ENCODE measurements around the gene ARL2.
A peak's percentile ranks its signal among the peaks of the same experiment; 100 is the strongest.
"Not testable (repeated sequence)": the region's sequence is repeated elsewhere in the genome, so short reads cannot be mapped to it uniquely, and the experiment has no call there.

ARL2 gene

DNA sequence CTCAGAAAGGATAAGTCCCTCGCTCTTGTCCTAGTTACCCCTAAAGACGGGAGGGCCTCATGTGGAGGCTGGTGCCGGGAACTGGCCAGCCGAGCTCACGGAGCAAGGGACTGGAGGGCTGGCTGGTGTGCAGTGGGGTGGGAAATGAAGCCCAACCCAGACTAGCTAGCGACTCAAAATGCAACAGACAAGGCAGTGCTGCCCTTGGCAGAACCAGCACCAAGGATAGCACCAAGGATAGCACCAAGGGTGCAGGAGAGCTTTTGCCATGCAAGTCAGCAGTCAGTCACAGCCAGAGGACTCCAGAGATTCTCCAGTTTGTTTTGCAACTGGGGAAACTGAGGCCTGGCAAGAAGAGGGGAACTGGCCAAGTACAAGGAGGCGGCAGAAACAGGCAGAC, 10.7 kb upstream of the ARL2 start:
- no peaks in the 10 kb centered on the region for H3K9me3 ChIP-seq (ENCODE audit: control extremely low read depth in 1 of 5, control insufficient read depth in 4 of 5, insufficient read depth in 2 of 5, low read depth in 1 of 5, low read length in 4 of 5)
- 95% methylated on average over 5 of the region's 7 CpGs for WGBS (ENCODE audit: insufficient coverage)
- H3K4me3 ChIP-seq (ENCODE audit: control insufficient read depth in 1 of 7, extremely low read depth in 1 of 7, insufficient read depth in 4 of 7, low read depth in 2 of 7, low read length in 6 of 7), result no peak overlapping the region
- POLR2A ChIA-PET, result no interaction called here
- no peak for DNase-seq
- peaks cover 0 to 2% (median 0%) of the 10 kb centered on the region in 4 experiments for H3K4me1 ChIP-seq (ENCODE audit: control extremely low read depth in 1 of 4, control insufficient read depth in 4 of 4, insufficient read depth in 4 of 4, low read length in 3 of 4)
- H3K36me3 ChIP-seq (ENCODE audit: control insufficient read depth in 4 of 4, insufficient read depth in 4 of 4, low read length in 3 of 4), result no peaks in the 10 kb centered on the region
- H3K27me3 ChIP-seq (replicated peaks in 2 of 5; ENCODE audit: control insufficient read depth in 4 of 5, insufficient read depth in 5 of 5, low read length in 4 of 5), result no peaks in the 10 kb centered on the region
- no peak overlapping the region for H3K27ac ChIP-seq (ENCODE audit: insufficient read depth in 1 of 2, low read depth in 1 of 2, low read length in 2 of 2, poor library complexity in 1 of 2, severe bottlenecking in 2 of 2)
- CTCF ChIA-PET, result interaction anchor here (2.5 kb wide), 1 partner anchor 9 kb away, joined by 11 read pairs; no protein-coding TSS in a partner anchor

DNA sequence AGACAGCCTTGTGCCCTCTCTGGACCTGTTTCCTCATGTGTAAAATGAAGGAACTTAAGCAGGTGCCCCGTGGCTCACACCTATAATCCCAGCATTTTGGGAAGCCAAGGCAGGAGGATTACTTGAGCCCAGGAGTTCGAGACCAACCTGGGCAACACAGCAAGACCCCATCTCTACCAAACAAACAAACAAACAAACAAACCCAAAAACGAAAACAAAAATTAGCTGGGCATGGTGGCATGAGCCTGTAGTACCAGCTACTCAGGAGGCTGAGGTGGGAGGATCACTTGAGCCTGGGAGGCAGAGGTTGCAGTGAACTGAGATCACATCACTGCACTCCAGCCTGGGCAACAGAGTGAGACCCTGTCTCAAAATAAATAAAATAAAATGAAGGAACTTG, 10.0 kb upstream of the ARL2 start:
- H3K9me3 ChIP-seq (ENCODE audit: control extremely low read depth in 1 of 5, control insufficient read depth in 4 of 5, insufficient read depth in 2 of 5, low read depth in 1 of 5, low read length in 4 of 5); H3K4me1 ChIP-seq (ENCODE audit: control extremely low read depth in 1 of 4, control insufficient read depth in 4 of 4, insufficient read depth in 4 of 4, low read length in 3 of 4); H3K4me3 ChIP-seq (ENCODE audit: control insufficient read depth in 1 of 7, extremely low read depth in 1 of 7, insufficient read depth in 4 of 7, low read depth in 2 of 7, low read length in 6 of 7); DNase-seq; H3K27ac ChIP-seq (ENCODE audit: insufficient read depth in 1 of 2, low read depth in 1 of 2, low read length in 2 of 2, poor library complexity in 1 of 2, severe bottlenecking in 2 of 2); H3K27me3 ChIP-seq (replicated peaks in 2 of 5; ENCODE audit: control insufficient read depth in 4 of 5, insufficient read depth in 5 of 5, low read length in 4 of 5); H3K36me3 ChIP-seq (ENCODE audit: control insufficient read depth in 4 of 4, insufficient read depth in 4 of 4, low read length in 3 of 4): not testable (repeated sequence)
- ChIA-PET POLR2A (interaction anchor here (0.9 to 1.1 kb wide), 2 partner anchors 10 to 51 kb away, joined by 3 to 5 read pairs; partner anchors contain the start of gene ARL2), CTCF (interaction anchor here (2.9 kb wide), 1 partner anchor 8 kb away, joined by 14 read pairs; the partner anchor contains the start of gene BATF2)
- WGBS (ENCODE audit: insufficient coverage), result no CpG with 5 or more reads among the region's 3 CpGs

DNA sequence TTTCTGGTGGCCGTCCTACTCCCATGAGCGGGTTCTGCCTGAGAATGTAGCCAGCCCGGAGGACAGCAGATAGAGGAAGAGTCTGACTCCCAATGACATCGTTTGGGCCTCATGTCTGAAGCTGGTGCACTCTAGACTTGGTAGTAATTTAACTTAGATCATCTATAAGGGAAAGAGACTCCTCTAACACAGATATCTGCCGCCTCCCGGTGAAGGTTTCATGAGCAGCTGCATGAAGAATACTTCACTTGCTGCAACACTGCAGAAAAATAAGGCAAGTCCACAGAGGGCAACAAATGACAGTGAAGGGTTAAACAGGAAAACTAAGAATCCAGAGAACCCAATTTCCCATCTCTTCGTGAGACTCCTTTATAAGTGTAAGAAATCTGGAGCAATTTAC, 5.9 kb upstream of the ARL2 start:
- Histone ChIP-seq H3K4me3 (ENCODE audit: control insufficient read depth in 1 of 7, extremely low read depth in 1 of 7, insufficient read depth in 4 of 7, low read depth in 2 of 7, low read length in 6 of 7) (no peak overlapping the region), H3K27me3 (replicated peaks in 2 of 5; ENCODE audit: control insufficient read depth in 4 of 5, insufficient read depth in 5 of 5, low read length in 4 of 5) (no peaks in the 10 kb centered on the region), H3K4me1 (ENCODE audit: control extremely low read depth in 1 of 4, control insufficient read depth in 4 of 4, insufficient read depth in 4 of 4, low read length in 3 of 4) (peaks cover 0 to 4% (median 3%) of the 10 kb centered on the region in 4 experiments), H3K9me3 (ENCODE audit: control extremely low read depth in 1 of 5, control insufficient read depth in 4 of 5, insufficient read depth in 2 of 5, low read depth in 1 of 5, low read length in 4 of 5) (no peaks in the 10 kb centered on the region), H3K36me3 (ENCODE audit: control insufficient read depth in 4 of 4, insufficient read depth in 4 of 4, low read length in 3 of 4) (no peaks in the 10 kb centered on the region), H3K27ac (ENCODE audit: insufficient read depth in 1 of 2, low read depth in 1 of 2, low read length in 2 of 2, poor library complexity in 1 of 2, severe bottlenecking in 2 of 2) (no peak overlapping the region)
- no peak for DNase-seq
- CTCF ChIA-PET, result interaction anchor here (0.8 to 1.4 kb wide), 4 partner anchors 9 to 75 kb away, joined by 3 to 4 read pairs (median 3); partner anchors contain the start of gene BATF2
- 100% methylated on average over 4 of the region's 7 CpGs for WGBS (ENCODE audit: insufficient coverage)
- POLR2A ChIA-PET, result no interaction called here

DNA sequence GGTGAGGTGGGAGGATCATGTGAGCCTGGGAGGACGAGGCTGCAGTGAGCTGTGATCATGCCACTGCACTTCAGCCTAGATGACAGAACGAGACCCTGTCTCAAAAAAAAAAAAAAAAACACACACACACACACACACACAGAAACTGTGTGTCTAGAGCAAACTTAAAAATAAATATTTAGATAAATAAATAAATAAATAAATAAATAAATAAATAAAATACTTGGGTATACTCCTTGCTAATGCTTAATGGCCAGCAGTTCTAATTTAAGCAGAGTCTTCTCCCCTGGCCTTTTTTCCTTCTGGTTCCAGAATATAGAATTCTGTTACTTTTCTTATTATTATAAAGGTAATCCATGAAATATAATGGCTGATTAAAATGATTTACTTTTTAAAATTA, 5.1 kb upstream of the ARL2 start:
- no peak overlapping the region for H3K27ac ChIP-seq (ENCODE audit: insufficient read depth in 1 of 2, low read depth in 1 of 2, low read length in 2 of 2, poor library complexity in 1 of 2, severe bottlenecking in 2 of 2)
- no CpG with 5 or more reads among the region's 2 CpGs for WGBS (ENCODE audit: insufficient coverage)
- no peaks in the 10 kb centered on the region for H3K9me3 ChIP-seq (ENCODE audit: control extremely low read depth in 1 of 5, control insufficient read depth in 4 of 5, insufficient read depth in 2 of 5, low read depth in 1 of 5, low read length in 4 of 5)
- peaks cover 0 to 10% (median 7%) of the 10 kb centered on the region in 4 experiments for H3K4me1 ChIP-seq (ENCODE audit: control extremely low read depth in 1 of 4, control insufficient read depth in 4 of 4, insufficient read depth in 4 of 4, low read length in 3 of 4)
- no peak for DNase-seq
- CTCF ChIA-PET, result interaction anchor here (0.6 to 1.5 kb wide), 3 partner anchors 12 to 161 kb away, joined by 3 to 4 read pairs (median 3); partner anchors contain the start of gene BATF2
- POLR2A ChIA-PET, result no interaction called here
- no peaks in the 10 kb centered on the region for H3K27me3 ChIP-seq (replicated peaks in 2 of 5; ENCODE audit: control insufficient read depth in 4 of 5, insufficient read depth in 5 of 5, low read length in 4 of 5)
- H3K4me3 ChIP-seq (ENCODE audit: control insufficient read depth in 1 of 7, extremely low read depth in 1 of 7, insufficient read depth in 4 of 7, low read depth in 2 of 7, low read length in 6 of 7), result no peak overlapping the region
- H3K36me3 ChIP-seq (ENCODE audit: control insufficient read depth in 4 of 4, insufficient read depth in 4 of 4, low read length in 3 of 4), result no peaks in the 10 kb centered on the region

DNA sequence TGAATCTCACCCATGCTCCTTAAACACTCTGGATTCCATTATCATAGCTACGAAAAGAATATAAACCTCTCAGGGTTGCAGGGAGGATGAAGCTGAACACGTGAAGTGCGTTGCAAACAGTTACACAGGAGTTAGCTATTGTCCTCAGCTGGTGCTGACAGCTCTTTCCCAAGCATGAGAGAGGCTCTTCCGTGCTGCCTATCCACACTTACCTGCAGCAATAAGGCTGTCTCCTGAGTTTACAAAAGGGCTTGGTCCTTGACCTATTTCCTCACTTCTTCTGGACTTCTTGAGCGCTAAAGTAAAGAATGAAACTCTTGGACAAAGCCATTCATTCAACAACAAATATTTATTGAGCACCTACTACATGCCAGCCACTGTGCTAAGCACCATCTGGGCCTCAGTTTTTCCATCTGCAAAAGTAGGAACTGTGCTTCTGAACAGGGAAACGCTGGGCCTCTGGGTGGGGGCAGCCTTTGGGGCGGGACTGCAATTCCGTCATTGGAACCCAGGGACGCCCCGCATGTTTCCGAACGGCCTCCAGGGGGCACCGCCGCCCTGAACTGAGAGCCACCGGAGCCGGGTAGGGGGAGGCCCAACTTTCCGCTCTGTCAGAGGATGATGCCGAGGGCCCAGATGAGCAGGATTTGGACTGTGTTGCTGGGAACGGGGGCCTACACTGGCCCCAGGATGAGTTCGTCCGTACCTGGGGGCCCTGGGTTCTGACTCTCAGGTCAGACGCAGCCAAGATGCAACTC, 651 bp upstream of the ARL2 start:
- Histone ChIP-seq H3K9me3 (ENCODE audit: control extremely low read depth in 1 of 5, control insufficient read depth in 4 of 5, insufficient read depth in 2 of 5, low read depth in 1 of 5, low read length in 4 of 5) (no peaks in the 10 kb centered on the region), H3K4me1 (ENCODE audit: control extremely low read depth in 1 of 4, control insufficient read depth in 4 of 4, insufficient read depth in 4 of 4, low read length in 3 of 4) (peaks cover 0 to 27% (median 24%) of the 10 kb centered on the region in 4 experiments), H3K36me3 (ENCODE audit: control insufficient read depth in 4 of 4, insufficient read depth in 4 of 4, low read length in 3 of 4) (peaks cover 0 to 18% (median 8%) of the 10 kb centered on the region in 4 experiments), H3K27me3 (replicated peaks in 2 of 5; ENCODE audit: control insufficient read depth in 4 of 5, insufficient read depth in 5 of 5, low read length in 4 of 5) (no peaks in the 10 kb centered on the region), H3K4me3 (ENCODE audit: control insufficient read depth in 1 of 7, extremely low read depth in 1 of 7, insufficient read depth in 4 of 7, low read depth in 2 of 7, low read length in 6 of 7) (peak overlapping the region; percentile 65 to 82 (median 70)), H3K27ac (ENCODE audit: insufficient read depth in 1 of 2, low read depth in 1 of 2, low read length in 2 of 2, poor library complexity in 1 of 2, severe bottlenecking in 2 of 2) (peak overlapping the region; percentile 90 to 93)
- ChIA-PET POLR2A (interaction anchor here (1.0 to 1.6 kb wide), 2 partner anchors 13 to 104 kb away, joined by 3 to 5 read pairs; partner anchors contain the start of gene ZNHIT2), CTCF (interaction anchor here (0.7 to 3.3 kb wide), 19 partner anchors 9 to 173 kb away, joined by 3 to 41 read pairs (median 4); partner anchors contain the start of genes BATF2, FAU, MRPL49 and SAC3D1)
- DNase-seq, result peak; percentile 92 to 96 (median 96)
- WGBS (ENCODE audit: insufficient coverage), result 19% methylated on average over 19 of the region's 22 CpGs

DNA sequence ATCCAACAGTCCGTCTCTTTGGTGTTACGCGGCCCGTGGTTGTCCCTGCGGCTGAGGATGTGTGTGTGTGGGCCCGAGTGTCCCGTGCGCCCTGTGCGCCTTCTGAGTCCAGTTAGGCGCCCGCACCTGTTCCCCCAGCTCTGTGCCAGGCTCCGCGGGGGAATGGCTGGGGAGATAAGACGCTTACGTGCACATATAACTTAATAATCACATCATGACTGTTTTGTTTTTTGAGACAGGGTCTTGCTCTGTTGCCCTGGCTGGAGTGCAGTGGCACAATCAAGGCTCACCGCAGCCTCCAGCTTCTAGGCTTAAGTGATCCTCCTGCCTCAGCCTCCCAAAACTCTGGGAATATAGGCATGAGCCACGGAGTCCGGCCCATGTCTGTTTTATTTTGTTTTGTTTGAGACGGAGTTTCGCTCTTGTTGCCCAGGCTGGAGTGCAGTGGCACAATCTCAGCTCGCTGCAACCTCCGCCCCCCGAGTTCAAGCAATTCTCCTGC, 817 bp downstream of the ARL2 start:
- peaks cover 0 to 27% (median 24%) of the 10 kb centered on the region in 4 experiments for H3K4me1 ChIP-seq (ENCODE audit: control extremely low read depth in 1 of 4, control insufficient read depth in 4 of 4, insufficient read depth in 4 of 4, low read length in 3 of 4)
- no peaks in the 10 kb centered on the region for H3K27me3 ChIP-seq (replicated peaks in 2 of 5; ENCODE audit: control insufficient read depth in 4 of 5, insufficient read depth in 5 of 5, low read length in 4 of 5)
- H3K36me3 ChIP-seq (ENCODE audit: control insufficient read depth in 4 of 4, insufficient read depth in 4 of 4, low read length in 3 of 4), result peaks cover 0 to 29% (median 19%) of the 10 kb centered on the region in 4 experiments
- peak overlapping the region; percentile 65 to 82 (median 70) for H3K4me3 ChIP-seq (ENCODE audit: control insufficient read depth in 1 of 7, extremely low read depth in 1 of 7, insufficient read depth in 4 of 7, low read depth in 2 of 7, low read length in 6 of 7)
- ChIA-PET CTCF (interaction anchor here (0.7 to 3.3 kb wide), 22 partner anchors 11 to 178 kb away, joined by 3 to 41 read pairs (median 4); partner anchors contain the start of genes BATF2, SAC3D1 and SNX15), POLR2A (interaction anchor here (0.6 to 1.6 kb wide), 4 partner anchors 10 to 411 kb away, joined by 3 to 5 read pairs (median 4); no protein-coding TSS in a partner anchor)
- no peaks in the 10 kb centered on the region for H3K9me3 ChIP-seq (ENCODE audit: control extremely low read depth in 1 of 5, control insufficient read depth in 4 of 5, insufficient read depth in 2 of 5, low read depth in 1 of 5, low read length in 4 of 5)
- peak overlapping the region; percentile 85 to 90 for H3K27ac ChIP-seq (ENCODE audit: insufficient read depth in 1 of 2, low read depth in 1 of 2, low read length in 2 of 2, poor library complexity in 1 of 2, severe bottlenecking in 2 of 2)
- DNase-seq, result peak; percentile 25 to 82 (median 71)
- WGBS (ENCODE audit: insufficient coverage), result 46% methylated on average over 17 of the region's 23 CpGs

Data from common myeloid progenitor, CD34-positive (primary cell).